H9 (cell line): ENCODE results near the gene PHGDH. TPM values are rescaled to one million over a fixed set of nuclear protein-coding genes. Genes with fewer than 3 reads are reported as not detected.

Source experiments
- DNase-seq: peaks from one replicate; pipeline ENCODE4 v3.0.0-alpha.2; 2017
- H2AFZ ChIP-seq: one replicate; pipeline ENCODE4 v1.6.1; 2013; ENCODE audit warnings: mild to moderate bottlenecking, low read length, control low read depth, moderate library complexity
- H2AK5ac ChIP-seq: 2 replicates; pipeline ENCODE4 v1.6.1; 2013; ENCODE audit warnings: low read length, control low read depth, mixed read lengths; ENCODE audit not compliant: insufficient read length
- H2BK120ac ChIP-seq: one replicate; pipeline ENCODE4 v1.6.1; 2013; ENCODE audit warnings: low read depth, mild to moderate bottlenecking, low read length, control low read depth, inconsistent platforms; ENCODE audit not compliant: poor library complexity, severe bottlenecking
- H2BK12ac ChIP-seq: 2 replicates; pipeline ENCODE4 v1.6.1; 2013; ENCODE audit warnings: low read length, control low read depth, mixed read lengths, low read depth; ENCODE audit not compliant: insufficient read length
- H2BK15ac ChIP-seq: 2 replicates; pipeline ENCODE4 v1.6.1; 2013; ENCODE audit warnings: low read depth, low read length, control low read depth
- H2BK20ac ChIP-seq: one replicate; pipeline ENCODE4 v1.6.1; 2013; ENCODE audit warnings: low read depth, mild to moderate bottlenecking, low read length, control low read depth, inconsistent platforms; ENCODE audit not compliant: poor library complexity, severe bottlenecking
- H2BK5ac ChIP-seq: 2 replicates; pipeline ENCODE4 v1.6.1; 2013; ENCODE audit warnings: low read length, control low read depth, mixed read lengths; ENCODE audit not compliant: insufficient read length
- H3K14ac ChIP-seq: 2 replicates; pipeline ENCODE4 v1.6.1; 2013; ENCODE audit warnings: low read length, control low read depth; ENCODE audit not compliant: insufficient read depth
- H3K18ac ChIP-seq: 2 replicates; pipeline ENCODE4 v1.6.1; 2013; ENCODE audit warnings: low read depth, mild to moderate bottlenecking, mixed read lengths, low read length, control low read depth; ENCODE audit not compliant: insufficient read length
- H3K23ac ChIP-seq: 2 replicates; pipeline ENCODE4 v1.6.1; 2013; ENCODE audit warnings: low read length, control low read depth, mixed read lengths, low read depth; ENCODE audit not compliant: insufficient read length
- H3K23me2 ChIP-seq: 2 replicates; pipeline ENCODE4 v1.6.1; 2013; ENCODE audit warnings: low read depth, mild to moderate bottlenecking, mixed read lengths, low read length, control low read depth; ENCODE audit not compliant: insufficient read length, poor library complexity, severe bottlenecking
- H3K27ac ChIP-seq: 2 replicates; pipeline ENCODE4 v1.5.1; 2013; ENCODE audit warnings: low read length, control low read depth, mixed read lengths, low read depth; ENCODE audit not compliant: insufficient read length
- H3K27me3 ChIP-seq: 2 replicates; pipeline ENCODE4 v1.6.1; 2013; ENCODE audit warnings: low read length, control low read depth, inconsistent platforms; ENCODE audit not compliant: insufficient read depth
- H3K4ac ChIP-seq: 2 replicates; pipeline ENCODE4 v1.6.1; 2013; ENCODE audit warnings: low read depth, mild to moderate bottlenecking, control low read depth, inconsistent platforms, low read length, moderate library complexity
- H3K4me1 ChIP-seq: 2 replicates; pipeline ENCODE4 v1.6.1; 2013; ENCODE audit warnings: low read length, control low read depth, inconsistent platforms; ENCODE audit not compliant: insufficient read depth
- H3K4me2 ChIP-seq: 2 replicates; pipeline ENCODE4 v1.6.1; 2013; ENCODE audit warnings: low read length, control low read depth, mixed read lengths; ENCODE audit not compliant: insufficient read length, insufficient read depth
- H3K56ac ChIP-seq: 2 replicates; pipeline ENCODE4 v1.6.1; 2013; ENCODE audit warnings: low read depth, mild to moderate bottlenecking, mixed read lengths, low read length, control low read depth; ENCODE audit not compliant: insufficient read length
- H3K79me1 ChIP-seq: 2 replicates; pipeline ENCODE4 v1.6.1; 2013; ENCODE audit warnings: low read depth, mild to moderate bottlenecking, moderate library complexity, low read length, control low read depth, inconsistent platforms; ENCODE audit not compliant: insufficient read depth, poor library complexity, severe bottlenecking
- H3K79me2 ChIP-seq: 2 replicates; pipeline ENCODE4 v1.6.1; 2013; ENCODE audit warnings: low read length, control low read depth, inconsistent platforms; ENCODE audit not compliant: insufficient read depth
- H3K9ac ChIP-seq: 2 replicates; pipeline ENCODE4 v1.6.1; 2013; ENCODE audit warnings: low read length, control low read depth, mixed read lengths; ENCODE audit not compliant: insufficient read length; ENCODE audit errors: extremely low read depth
- H3K9me3 ChIP-seq: one replicate; pipeline ENCODE4 v1.6.1; 2013; ENCODE audit warnings: low read depth, low read length, inconsistent platforms; ENCODE audit not compliant: control insufficient read depth
- H3T11ph ChIP-seq: one replicate; pipeline ENCODE4 v1.6.1; 2013; ENCODE audit warnings: mild to moderate bottlenecking, low read length, control low read depth, inconsistent platforms
- H4K20me1 ChIP-seq: one replicate; pipeline ENCODE4 v1.6.1; 2013; ENCODE audit not compliant: control insufficient read depth, insufficient read length, insufficient read depth
- H4K5ac ChIP-seq: 2 replicates; pipeline ENCODE4 v1.6.1; 2013; ENCODE audit warnings: low read depth, mild to moderate bottlenecking, mixed read lengths, low read length, control low read depth; ENCODE audit not compliant: insufficient read length
- H4K8ac ChIP-seq: replicated peaks from 2 replicates; pipeline ENCODE4 v1.6.1; 2013; ENCODE audit warnings: low read length, control low read depth, mixed read lengths, low read depth; ENCODE audit not compliant: insufficient read length
- H4K91ac ChIP-seq: 2 replicates; pipeline ENCODE4 v1.6.1; 2013; ENCODE audit warnings: low read depth, mild to moderate bottlenecking, moderate library complexity, mixed read lengths, low read length, control low read depth; ENCODE audit not compliant: insufficient read length
- H3K27ac Mint-ChIP-seq, 3 experiments: 2 replicates in 2 of 3; 3 replicates in 1 of 3; pipeline ENCODE4 v1.8.0; 2020 to 2021; ENCODE audit warnings: mixed read lengths in 3 of 3, mild to moderate bottlenecking in 1 of 3, moderate library complexity in 1 of 3
- H3K27me3 Mint-ChIP-seq: 2 replicates; pipeline ENCODE4 v1.8.0; 2021; ENCODE audit warnings: low read depth, mild to moderate bottlenecking, moderate library complexity, mixed read lengths
- H3K36me3 Mint-ChIP-seq, 3 experiments: 2 replicates in 2 of 3; 3 replicates in 1 of 3; pipeline ENCODE4 v1.8.0; 2020 to 2021; ENCODE audit warnings: low read depth in 3 of 3, mixed read lengths in 3 of 3; ENCODE audit not compliant: insufficient read depth in 1 of 3
- H3K4me1 Mint-ChIP-seq, 2 experiments: 2 replicates each; pipeline ENCODE4 v1.8.0; 2020; ENCODE audit warnings: mixed read lengths in 2 of 2
- H3K4me3 Mint-ChIP-seq, 2 experiments: 2 replicates in 1 of 2; 3 replicates in 1 of 2; pipeline ENCODE4 v1.8.0; 2020 to 2021; ENCODE audit warnings: mild to moderate bottlenecking in 2 of 2, mixed read lengths in 2 of 2, moderate library complexity in 1 of 2
- H3K9me3 Mint-ChIP-seq, 2 experiments: 2 replicates in 1 of 2; 3 replicates in 1 of 2; pipeline ENCODE4 v1.8.0; 2020; ENCODE audit warnings: mild to moderate bottlenecking in 2 of 2, mixed read lengths in 2 of 2, moderate library complexity in 1 of 2
- CTCF ChIP-seq: fragments of 200-600 bp; sonication (generic); conservative IDR thresholded peaks from 3 replicates; pipeline ENCODE4 v1.8.0; 2021; ENCODE audit warnings: antibody characterized with exemption, mild to moderate bottlenecking
- WGBS: extraction: QIAGEN DNeasy Blood & Tissue Kit; methylation state at CpG from one replicate; pipeline ENCODE4 v1.1.7; 2013; ENCODE audit warnings: missing lambda C conversion rate, low lambda C conversion rate, mixed read lengths; ENCODE audit not compliant: insufficient read length; ENCODE audit errors: extremely low coverage; 5-methylcytosine and 5-hydroxymethylcytosine counted together
- total RNA-seq: library from RNA; stranded (reverse); gene quantifications from 2 replicates; pipeline ENCODE4 v1.2.1, GENCODE V29; 2021

The PHGDH gene
- total RNA-seq, 1 experiment from 2014 or later: 458 TPM

- no peak for TF ChIP-seq CTCF
- no peak overlapping the region for H3K18ac ChIP-seq
Observed at GRCh38 chr1:119739150-119739549, 27.4 kb downstream of the PHGDH start.

More at GRCh38 chr1:119739150-119739549, 27.4 kb downstream of the PHGDH start:
- no peak for DNase-seq
- Histone ChIP-seq H3K9ac (no peak overlapping the region), H3K79me1 (peaks cover 3% of the 10 kb centered on the region), H2BK5ac (no peak overlapping the region), H3K79me2 (no peaks in the 10 kb centered on the region), H3K27me3 (no peaks in the 10 kb centered on the region; the same call in 1 of the 2 replicates), H3K23ac (no peak overlapping the region), H2BK12ac (no peak overlapping the region), H2BK15ac (no peak overlapping the region), H3K27ac (no peak overlapping the region), H4K5ac (no peak overlapping the region), H3K9me3 (no peaks in the 10 kb centered on the region), H2BK20ac (no peak overlapping the region), H3K4ac (no peak overlapping the region), H3K4me2 (no peak overlapping the region), H4K8ac (no peak overlapping the region), H3K4me1 (no peaks in the 10 kb centered on the region), H2AFZ (no peak overlapping the region), H4K20me1 (no peaks in the 10 kb centered on the region), H2AK5ac (no peak overlapping the region), H2BK120ac (no peak overlapping the region), H4K91ac (no peak overlapping the region), H3K23me2 (no peaks in the 10 kb centered on the region), H3K14ac (no peak overlapping the region), H3T11ph (no peak overlapping the region), H3K56ac (no peak overlapping the region)
- Mint-ChIP-seq H3K27me3 (no peaks in the 10 kb centered on the region; the same call in none of the 2 replicates), H3K36me3 (peaks cover 63 to 91% (median 89%) of the 10 kb centered on the region in 3 experiments), H3K27ac (no peak overlapping the region), H3K4me1 (peaks cover 0 to 2% of the 10 kb centered on the region in 2 experiments; a peak in 3 of 4 replicates), H3K9me3 (no peaks in the 10 kb centered on the region; a peak in 1 of 5 replicates), H3K4me3 (no peak overlapping the region; a peak in 1 of 5 replicates)
- no CpG with 5 or more reads among the region's 6 CpGs for WGBS
